ENCODE results near the gene PRAMEF9.
"Not testable (repeated sequence)": the region's sequence is repeated elsewhere in the genome, so short reads cannot be mapped to it uniquely, and the experiment has no call there.

PRAMEF9 gene

DNA sequence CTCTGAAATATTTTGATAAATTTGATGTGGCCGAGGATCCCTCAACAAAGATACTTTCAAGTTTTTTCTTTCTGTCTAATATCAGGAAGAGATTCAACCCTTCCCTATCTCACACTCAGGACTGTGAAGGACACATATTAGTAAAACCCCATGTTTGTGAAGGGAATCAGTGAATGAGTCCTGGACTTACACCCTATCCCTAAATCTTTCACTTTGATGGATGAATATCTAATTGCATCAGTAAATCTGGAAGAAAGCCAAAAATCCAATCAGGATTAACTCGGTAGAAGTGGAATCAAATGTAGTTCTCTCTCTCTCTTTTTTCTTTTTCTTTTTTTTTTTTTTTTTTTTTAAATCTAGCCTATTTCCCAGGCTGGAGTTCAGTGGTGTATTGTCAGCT lies at the start of gene PRAMEF9:
TSS of gene PRAMEF9 (plus strand) at position 301 of the 400 bp plus-strand sequence. CDS start 3,433 bp downstream, outside the sequence.
- not testable (repeated sequence) for DNase-seq (ENCODE audit: low spot score in 2 of 2); ATAC-seq; H3K27ac Mint-ChIP-seq; H3K36me3 Mint-ChIP-seq; H3K9me3 Mint-ChIP-seq; H3K4me1 Mint-ChIP-seq; H3K4me3 Mint-ChIP-seq

DNA sequence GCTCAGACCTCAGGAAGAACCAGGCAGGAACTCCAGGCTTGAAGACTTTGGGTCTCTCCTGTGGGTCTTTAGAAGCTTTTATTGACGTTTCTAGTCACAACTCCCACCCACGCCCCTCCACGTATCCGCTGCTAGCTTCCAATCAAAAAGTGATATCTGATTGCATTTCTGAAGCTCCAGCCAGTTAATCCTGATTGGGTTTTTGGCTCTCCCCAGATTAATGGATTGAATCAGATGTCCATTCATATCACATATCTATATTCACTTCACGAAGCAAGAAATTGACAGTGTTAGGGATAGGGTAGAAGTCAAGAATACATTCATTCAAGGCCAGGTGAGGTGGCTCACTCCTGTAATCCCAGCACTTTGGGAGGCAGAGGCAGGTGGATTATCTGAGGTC lies 15.7 kb upstream of the PRAMEF9 start, which contains the start of gene PRAMEF26:
TSS of gene PRAMEF26 (minus strand) at position 101 of the 400 bp plus-strand sequence. CDS start 2,914 bp downstream, outside the sequence.
- not testable (repeated sequence) for H3K36me3 Mint-ChIP-seq; H3K4me1 Mint-ChIP-seq; H3K4me3 Mint-ChIP-seq; DNase-seq (ENCODE audit: low spot score in 2 of 2); ATAC-seq; H3K27ac Mint-ChIP-seq; H3K9me3 Mint-ChIP-seq

DNA sequence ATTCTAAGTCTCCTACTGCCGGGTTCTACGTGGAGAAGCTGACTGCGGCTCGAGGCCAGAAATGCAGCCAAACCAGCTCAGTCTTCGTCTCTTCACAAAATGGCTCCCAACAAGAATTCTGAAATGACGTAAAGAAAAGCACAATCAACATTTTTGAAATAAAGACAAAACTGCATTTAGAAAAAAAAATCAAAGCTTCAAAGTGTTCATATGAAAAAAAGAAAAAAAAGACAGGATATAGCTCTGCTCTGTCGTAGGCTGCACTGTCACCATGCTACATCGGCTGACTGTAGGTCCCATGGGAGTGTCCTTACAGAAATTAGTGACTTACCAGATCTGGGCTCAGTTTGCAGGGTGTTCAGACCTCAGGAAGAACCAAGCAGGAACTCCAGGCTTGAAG lies 6.1 kb upstream of the PRAMEF9 start, which contains the start of gene HNRNPCL4:
TSS of gene HNRNPCL4 (minus strand) at position 101 of the 400 bp plus-strand sequence. CDS start 164 bp downstream, outside the sequence.
- not testable (repeated sequence) for H3K36me3 Mint-ChIP-seq; DNase-seq (ENCODE audit: low spot score in 2 of 2); H3K9me3 Mint-ChIP-seq; H3K27ac Mint-ChIP-seq; H3K4me3 Mint-ChIP-seq; ATAC-seq; H3K4me1 Mint-ChIP-seq

DNA sequence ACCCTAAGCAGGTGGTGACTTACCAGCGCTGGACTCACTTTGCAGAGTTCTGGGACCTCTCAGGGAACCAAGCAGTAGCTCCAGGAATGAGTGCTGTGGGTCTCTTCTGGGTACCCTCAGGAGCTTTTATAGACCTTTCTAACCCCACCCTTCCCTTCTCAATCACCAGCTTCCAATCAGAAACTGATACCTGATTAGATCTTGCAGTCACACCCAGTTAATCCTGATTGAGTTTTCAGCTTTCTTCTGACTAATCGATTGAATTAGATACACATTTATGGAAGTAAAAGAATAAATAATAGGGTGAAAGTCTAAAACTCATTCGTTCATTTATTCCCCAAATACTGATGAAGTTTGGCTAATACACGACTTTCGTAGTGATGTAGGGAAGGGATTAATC lies 29.7 kb downstream of the PRAMEF9 start, which contains the start of gene PRAMEF13:
TSS of gene PRAMEF13 (minus strand) at position 101 of the 400 bp plus-strand sequence. CDS start 1,820 bp downstream, outside the sequence.
- not testable (repeated sequence) for H3K9me3 Mint-ChIP-seq; H3K27ac Mint-ChIP-seq; DNase-seq (ENCODE audit: low spot score in 2 of 2); H3K4me1 Mint-ChIP-seq; H3K4me3 Mint-ChIP-seq; ATAC-seq; H3K36me3 Mint-ChIP-seq

DNA sequence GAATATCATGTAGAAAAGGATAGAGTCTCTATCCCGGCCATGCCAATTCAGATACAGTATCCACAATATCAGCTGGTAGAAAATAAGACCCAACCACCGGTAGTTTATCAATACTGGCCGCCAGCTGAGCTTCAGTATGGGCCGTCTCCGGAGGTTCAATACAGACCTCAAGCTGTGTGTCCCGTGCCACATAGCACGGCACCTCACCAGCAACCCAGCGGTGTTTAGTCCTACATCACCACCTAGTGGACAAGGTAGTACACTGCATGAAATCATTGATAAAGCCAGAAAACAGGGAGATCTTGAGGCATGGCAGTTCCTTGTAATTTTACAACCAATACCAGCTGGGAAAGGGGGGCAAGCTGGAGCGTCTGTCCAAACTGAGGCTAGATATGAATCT lies 37.1 kb downstream of the PRAMEF9 start:
- not testable (repeated sequence) for H3K27ac Mint-ChIP-seq; H3K9me3 Mint-ChIP-seq; H3K4me3 Mint-ChIP-seq; ATAC-seq; H3K36me3 Mint-ChIP-seq; H3K4me1 Mint-ChIP-seq; DNase-seq (ENCODE audit: low spot score in 2 of 2)

DNA sequence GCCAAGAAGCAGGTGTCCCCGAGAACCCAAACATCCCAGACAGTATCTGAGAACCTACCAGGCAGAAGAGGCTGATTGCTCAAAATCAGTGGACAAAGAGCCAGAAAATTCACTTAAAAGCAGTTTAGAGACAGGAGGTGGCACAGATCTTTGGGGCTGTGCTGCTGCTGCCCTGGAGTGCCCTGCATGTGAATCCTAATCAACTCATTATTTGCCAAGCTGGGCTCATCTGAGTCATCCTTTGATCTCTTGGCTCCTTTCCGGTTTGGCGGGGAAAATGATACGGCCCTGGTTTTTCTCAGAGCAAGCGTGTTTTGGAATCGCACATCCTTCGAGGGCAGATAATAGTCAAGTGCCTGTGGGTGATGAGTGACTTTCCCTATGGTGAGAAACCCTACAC lies 45.0 kb downstream of the PRAMEF9 start:
- H3K4me3 Mint-ChIP-seq; H3K27ac Mint-ChIP-seq; DNase-seq (ENCODE audit: low spot score in 2 of 2); H3K36me3 Mint-ChIP-seq; H3K4me1 Mint-ChIP-seq; ATAC-seq; H3K9me3 Mint-ChIP-seq: not testable (repeated sequence)

DNA sequence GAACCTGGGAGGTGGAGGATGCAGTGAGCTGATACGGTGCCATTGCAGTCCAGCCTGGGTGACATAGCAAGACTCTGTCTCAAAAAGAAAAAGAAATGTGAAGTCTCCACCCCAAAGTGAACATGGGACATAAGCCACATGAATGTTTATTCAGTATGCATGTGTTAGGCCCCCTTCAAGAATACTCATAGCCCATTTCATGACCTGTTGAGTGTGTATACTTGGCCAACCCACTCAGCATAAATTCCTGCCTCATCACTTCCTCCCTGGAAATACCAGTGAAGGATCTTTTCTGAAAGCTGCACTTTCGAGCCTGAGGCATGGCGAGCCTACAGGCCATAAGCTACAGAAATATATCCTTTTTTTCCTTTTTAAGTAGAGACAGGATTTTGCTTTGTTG lies 47.6 kb downstream of the PRAMEF9 start:
- H3K4me3 Mint-ChIP-seq; H3K4me1 Mint-ChIP-seq; H3K27ac Mint-ChIP-seq; H3K9me3 Mint-ChIP-seq; ATAC-seq; H3K36me3 Mint-ChIP-seq; DNase-seq (ENCODE audit: low spot score in 2 of 2): not testable (repeated sequence)

DNA sequence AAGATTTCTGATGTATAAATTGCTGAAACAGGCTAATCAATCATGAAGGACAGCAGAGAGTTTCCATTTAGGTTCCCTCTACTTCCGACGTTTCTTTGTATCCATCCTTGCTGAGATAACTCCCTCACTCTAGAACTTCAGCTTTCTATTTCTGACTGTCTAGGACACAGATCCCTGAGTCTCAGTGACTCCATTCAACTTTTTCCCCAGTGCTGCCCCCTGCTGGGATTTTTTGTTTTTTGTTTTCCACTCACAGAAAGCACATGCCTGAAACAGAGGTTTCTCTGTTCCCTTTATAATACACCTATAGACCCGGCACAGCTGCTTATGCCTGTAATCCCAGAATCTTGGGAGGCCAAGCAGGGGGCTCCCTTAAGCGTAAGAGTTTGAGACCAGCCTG lies 51.1 kb downstream of the PRAMEF9 start:
- not testable (repeated sequence) for ATAC-seq

DNA sequence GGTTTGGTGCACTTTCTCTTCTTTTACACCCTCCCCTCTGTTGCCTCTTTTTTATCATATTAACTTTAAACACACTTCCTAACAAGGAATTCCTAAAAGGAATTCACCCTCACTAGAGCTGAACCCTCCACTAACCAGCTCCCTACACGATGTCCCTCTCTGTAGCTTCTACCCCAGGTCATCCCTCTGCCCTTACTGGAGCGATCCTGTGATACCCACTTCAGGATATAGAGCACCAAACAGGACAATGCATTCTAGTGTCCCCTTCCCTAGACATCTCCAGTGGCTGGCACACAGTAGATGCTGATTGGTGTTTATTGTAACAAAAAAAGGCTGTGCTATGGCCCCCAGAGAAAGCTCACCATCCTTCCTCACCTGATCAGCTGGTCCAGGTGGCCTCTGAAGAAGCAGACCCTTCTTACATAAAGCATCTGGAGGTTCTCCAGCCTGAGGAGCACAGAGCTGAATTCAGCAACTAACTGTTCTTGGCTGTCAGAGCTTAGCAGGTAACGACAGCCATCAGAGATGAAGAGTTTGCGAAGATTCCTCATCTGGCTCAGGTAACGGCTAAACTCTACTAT lies 52.9 kb downstream of the PRAMEF9 start:
- no peaks in the 10 kb centered on the region for H3K9me3 Mint-ChIP-seq
- H3K4me1 Mint-ChIP-seq = no peaks in the 10 kb centered on the region
- no peaks in the 10 kb centered on the region for H3K36me3 Mint-ChIP-seq
- peak; percentile 51 for ATAC-seq
- DNase-seq (ENCODE audit: low spot score in 2 of 2) = peak in 1 of 2 donors; percentile 39
- H3K4me3 Mint-ChIP-seq = no peak overlapping the region
- no peak overlapping the region for H3K27ac Mint-ChIP-seq

More for the DNA sequence above, 51.1 kb downstream of the PRAMEF9 start:
- H3K27ac Mint-ChIP-seq; DNase-seq (ENCODE audit: low spot score in 2 of 2); H3K4me3 Mint-ChIP-seq; H3K36me3 Mint-ChIP-seq; H3K9me3 Mint-ChIP-seq; H3K4me1 Mint-ChIP-seq: not testable (repeated sequence)

DNA sequence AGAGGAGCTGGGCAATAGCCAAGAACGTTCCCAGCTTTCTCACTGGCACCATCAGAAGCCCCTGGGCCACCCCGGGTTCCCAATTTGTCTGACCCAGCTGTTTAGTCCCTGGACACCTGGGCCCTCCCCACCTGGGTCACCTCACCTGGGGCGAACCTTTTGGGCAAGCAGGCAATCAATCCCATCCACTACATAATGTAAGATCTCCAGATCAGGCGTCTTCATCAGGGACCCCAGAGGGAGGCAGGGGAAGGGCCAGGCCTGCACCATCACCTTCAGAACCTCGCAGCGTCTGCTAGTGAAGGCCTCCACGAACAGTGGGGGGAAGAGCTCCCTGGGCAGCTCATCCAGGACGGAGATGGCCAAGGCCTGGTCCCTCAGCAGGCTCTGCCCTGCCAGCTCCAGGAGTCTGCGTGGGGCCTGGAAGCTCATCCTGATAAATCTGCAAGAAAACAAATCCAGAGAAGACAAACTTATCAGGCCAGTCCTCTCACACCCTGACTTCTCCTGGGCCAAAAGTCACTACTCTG lies 54.1 kb downstream of the PRAMEF9 start, which contains the start of gene PRAMEF18:
TSS of gene PRAMEF18 (minus strand) at position 480 of the 530 bp plus-strand sequence. CDS start at position 432, 48 bp downstream.
- H3K9me3 Mint-ChIP-seq, H3K4me1 Mint-ChIP-seq, H3K27ac Mint-ChIP-seq, H3K36me3 Mint-ChIP-seq, H3K4me3 Mint-ChIP-seq: not testable (repeated sequence)
- ATAC-seq = peak; percentile 42
- DNase-seq (ENCODE audit: low spot score in 2 of 2) = peak in 1 of 2 donors; percentile 42

DNA sequence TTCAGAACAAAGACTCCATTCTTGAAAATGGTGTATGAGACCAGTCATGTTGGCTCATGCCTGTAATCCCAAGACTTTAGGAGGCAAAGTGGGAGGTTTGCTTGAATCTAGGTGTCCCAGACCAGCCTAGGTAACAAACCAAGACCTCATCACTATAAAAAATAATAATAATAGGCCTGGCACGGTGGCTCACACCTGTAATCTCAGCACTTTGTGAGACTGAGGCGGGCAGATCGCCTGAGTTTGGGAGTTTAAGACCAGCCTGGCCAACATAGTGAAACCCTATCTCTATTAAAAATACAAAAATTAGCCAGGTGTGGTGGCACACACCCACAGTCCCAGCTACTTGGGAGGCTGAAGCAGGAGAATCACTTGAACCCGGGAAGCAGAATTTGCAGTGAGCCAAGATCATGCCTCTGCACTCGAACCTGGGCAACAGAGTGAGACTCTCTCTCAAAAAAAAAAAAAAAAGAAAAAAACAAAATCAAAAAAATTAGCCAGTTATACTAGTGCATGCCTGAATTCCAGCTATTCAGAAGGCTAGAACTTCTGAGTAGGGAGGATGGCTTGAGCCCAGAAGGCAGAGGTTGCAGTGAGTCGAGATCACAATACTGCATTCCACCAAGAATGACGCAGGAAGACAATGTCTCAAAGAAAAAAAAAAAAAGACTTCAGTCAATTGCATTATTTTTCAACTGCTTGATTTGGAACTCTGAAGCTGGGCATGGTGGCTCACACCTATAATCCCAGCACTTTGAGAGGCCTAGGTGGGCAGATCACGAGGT lies 55.8 kb downstream of the PRAMEF9 start:
- H3K36me3 Mint-ChIP-seq, ATAC-seq, H3K4me1 Mint-ChIP-seq, H3K9me3 Mint-ChIP-seq, H3K4me3 Mint-ChIP-seq, H3K27ac Mint-ChIP-seq: not testable (repeated sequence)
- DNase-seq (ENCODE audit: low spot score in 2 of 2) = peak in 1 of 2 donors; percentile 28

DNA sequence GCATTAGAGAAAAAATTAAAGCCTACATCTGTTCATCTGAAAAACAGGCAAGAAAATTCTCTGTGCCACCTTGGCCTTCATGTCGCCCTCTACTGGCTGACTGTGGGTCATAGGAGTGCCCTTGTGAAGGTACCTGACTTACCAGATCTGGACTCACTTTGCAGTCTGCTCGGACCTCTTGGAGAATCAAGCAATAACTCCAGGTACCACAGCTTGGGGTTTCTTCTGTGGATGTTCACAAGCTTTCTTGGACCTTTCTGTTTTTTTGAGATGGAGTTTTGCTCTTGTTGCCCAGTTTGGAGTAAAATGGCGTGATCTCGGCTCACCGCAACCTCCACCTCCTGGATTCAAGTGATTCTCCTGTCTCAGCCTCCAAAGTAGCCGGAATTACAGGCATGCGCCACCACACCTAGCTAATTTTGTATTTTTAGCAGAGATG lies 56.7 kb downstream of the PRAMEF9 start:
- Mint-ChIP-seq H3K9me3 (no peaks in the 10 kb centered on the region), H3K27ac (no peak overlapping the region), H3K4me1 (no peaks in the 10 kb centered on the region), H3K4me3 (no peak overlapping the region), H3K36me3 (no peaks in the 10 kb centered on the region)
- peak in 1 of 2 donors; percentile 56 for DNase-seq (ENCODE audit: low spot score in 2 of 2)
- ATAC-seq = no peak
